A549 (cell line): ENCODE results near the gene UGT1A10. TPM values are rescaled to one million over a fixed set of nuclear protein-coding genes. Genes with fewer than 3 reads are reported as not detected.

Experiments
- ATAC-seq, 2 experiments: fragments of 200-7000 bp in 1 of 2; fragments of >200 bp in 1 of 2; cut with Nextera tagmentation in 1 of 2; cut with Tn5 transposase in 1 of 2; 3 replicates each; pipeline versions ENCODE4 v1.8.0 to v1.9.1; 2018 to 2020; ENCODE audit warnings: mild to moderate bottlenecking in 1 of 2, moderate library complexity in 1 of 2
- CTCF ChIA-PET: fragments of 300-600 bp; sonication (Branson Sonifier 250); formaldehyde crosslinking; extraction: SDS; loops from one replicate; lab custom pipeline; 2021; ENCODE audit warnings: antibody characterized with exemption, inconsistent platforms; lab: Yijun Ruan, JAX
- POLR2A ChIA-PET: fragments of 350-600 bp; formaldehyde crosslinking; extraction: SDS; loops from one replicate; lab custom pipeline; 2021; ENCODE audit warnings: antibody characterized with exemption, inconsistent platforms; lab: Yijun Ruan, JAX
- DNase-seq, 2 experiments: peaks; one replicate each; pipeline versions ENCODE4 v3.0.0 to v3.0.0-alpha.2; 2011 to 2016; ENCODE audit warnings: low read depth in 1 of 2, low spot score in 1 of 2
- FAIRE-seq: peaks from 2 replicates; lab custom pipeline; 2011; peaks lifted over from hg19 to GRCh38; lab: Jason Lieb, UNC
- H3K27ac ChIP-seq, 2 experiments: fragments of >200 bp; sonication (Bioruptor Twin); formaldehyde crosslinking; 3 replicates each; pipeline ENCODE4 v1.5.1; 2016 to 2017
- H3K4me1 ChIP-seq: fragments of >200 bp; sonication (Bioruptor Twin); formaldehyde crosslinking; 3 replicates; pipeline ENCODE4 v1.6.1; 2016
- H3K4me2 ChIP-seq: fragments of >200 bp; sonication (Bioruptor Twin); formaldehyde crosslinking; 3 replicates; pipeline ENCODE4 v1.6.1; 2016
- H3K4me3 ChIP-seq: fragments of >200 bp; sonication (Bioruptor Twin); formaldehyde crosslinking; 3 replicates; pipeline ENCODE4 v1.5.1; 2016
- H3K9me3 ChIP-seq: fragments of >200 bp; sonication (Bioruptor Twin); formaldehyde crosslinking; 3 replicates; pipeline ENCODE4 v1.6.1; 2016
- ATOH8 ChIP-seq: fragments of 250-450 bp; sonication (Bioruptor Pico); IDR thresholded peaks from 2 replicates; pipeline ENCODE4 v1.5.0; 2020; ENCODE audit warnings: low read depth, mild to moderate bottlenecking, moderate library complexity
- BCL3 ChIP-seq: fragments of >200 bp; sonication (Bioruptor Twin); formaldehyde crosslinking; IDR thresholded peaks from 3 replicates; pipeline ENCODE4 v1.6.1; 2016
- CHD2 ChIP-seq: fragments of 150-350 bp; IDR thresholded peaks from 2 replicates; pipeline ENCODE4 v1.6.1; 2014; ENCODE audit warnings: low read length; ENCODE audit not compliant: partially characterized antibody
- CTCF ChIP-seq: fragments of >200 bp; sonication (Bioruptor Twin); formaldehyde crosslinking; IDR thresholded peaks from 3 replicates; pipeline ENCODE4 v1.5.1; 2016
- E2F6 ChIP-seq: IDR thresholded peaks from 2 replicates; pipeline ENCODE4 v1.6.1; 2012; ENCODE audit warnings: low read depth, borderline replicate concordance
- EHF ChIP-seq: fragments of 250-450 bp; sonication (Bioruptor Pico); IDR thresholded peaks from 2 replicates; pipeline ENCODE4 v1.5.0; 2020; ENCODE audit warnings: mild to moderate bottlenecking
- ESRRA ChIP-seq: fragments of 150-350 bp; IDR thresholded peaks from 2 replicates; pipeline ENCODE4 v1.6.1; 2014; ENCODE audit warnings: mild to moderate bottlenecking, low read length, borderline replicate concordance
- FOSB ChIP-seq: fragments of 250-450 bp; sonication (Bioruptor Pico); IDR thresholded peaks from 2 replicates; pipeline ENCODE4 v1.5.0; 2020; ENCODE audit warnings: mild to moderate bottlenecking, moderate library complexity
- FOSL2 ChIP-seq, 2 experiments: fragments of 450-650 bp in 1 of 2; fragments of >200 bp in 1 of 2; sonication (Bioruptor Twin) in 1 of 2; formaldehyde crosslinking; IDR thresholded peaks; 2 replicates each; pipeline versions ENCODE4 v1.5.0 to v1.6.1; 2016 to 2020; ENCODE audit warnings: mild to moderate bottlenecking in 1 of 2, moderate library complexity in 1 of 2
- GATA3 ChIP-seq: IDR thresholded peaks from 2 replicates; pipeline ENCODE4 v1.6.1; 2012; ENCODE audit warnings: borderline replicate concordance
- HEYL ChIP-seq: fragments of 250-450 bp; sonication (Bioruptor Pico); IDR thresholded peaks from 2 replicates; pipeline ENCODE4 v1.8.0; 2021; ENCODE audit warnings: mild to moderate bottlenecking, moderate library complexity
- HOXB13 ChIP-seq: fragments of 250-450 bp; sonication (Bioruptor Pico); IDR thresholded peaks from 2 replicates; pipeline ENCODE4 v1.5.0; 2020; ENCODE audit warnings: low read depth, mild to moderate bottlenecking, moderate library complexity
- JUN ChIP-seq, 2 experiments: fragments of >200 bp; sonication (Bioruptor Twin); formaldehyde crosslinking; IDR thresholded peaks; 2 replicates in 1 of 2; 3 replicates in 1 of 2; pipeline ENCODE4 v1.6.1; 2016 to 2017
- MAZ ChIP-seq: fragments of 150-350 bp; IDR thresholded peaks from 2 replicates; pipeline ENCODE4 v1.6.1; 2014; ENCODE audit warnings: antibody characterized with exemption, low read depth, low read length, borderline replicate concordance
- PBX3 ChIP-seq: IDR thresholded peaks from 2 replicates; pipeline ENCODE4 v1.6.1; 2012
- RCOR1 ChIP-seq: fragments of 150-350 bp; IDR thresholded peaks from 2 replicates; pipeline ENCODE4 v1.6.1; 2014; ENCODE audit warnings: antibody characterized with exemption, low read length, low read depth
- TP53 ChIP-seq: fragments of 250-450 bp; sonication (Bioruptor Pico); IDR thresholded peaks from 2 replicates; pipeline ENCODE4 v1.5.0; 2021; ENCODE audit warnings: mild to moderate bottlenecking, moderate library complexity
- USF2 ChIP-seq: fragments of 450-650 bp; IDR thresholded peaks from 2 replicates; pipeline ENCODE4 v1.6.1; 2014; ENCODE audit warnings: antibody characterized with exemption
- polyA plus RNA-seq, 4 experiments: library from polyadenylated mRNA; depleted of rRNA in 3 of 4; stranded (reverse); fragments of >200 nt; fragmentation: RNase III in 1 of 4; extraction: RNeasy Plus Mini Kit Qiagen cat#74134 plus additional on column Dnase treatment in 1 of 4; gene quantifications; 2 replicates in 3 of 4; 3 replicates in 1 of 4; pipeline ENCODE4 v1.2.3, GENCODE V29; 2011 to 2017

The UGT1A10 gene
- polyA plus RNA-seq, 2 of the 4 experiments (the other 2 are of a cell fraction): 0.10 TPM; not detected in 1

GRCh38 chr2:233672886-233673285, 36.6 kb downstream of the UGT1A10 start (continued):
- TF ChIP-seq ATOH8: no peak
- TF ChIP-seq GATA3: no peak
- TF ChIP-seq CTCF: no peak

GRCh38 chr2:233673896-233674295, 37.6 kb downstream of the UGT1A10 start:
- H3K4me3 ChIP-seq: no peak overlapping the region
- CTCF ChIA-PET: no interaction called here

More at GRCh38 chr2:233673896-233674295, 37.6 kb downstream of the UGT1A10 start:
- POLR2A ChIA-PET: no interaction called here
- Histone ChIP-seq H3K9me3 (peaks cover 25% of the 10 kb centered on the region), H3K4me2 (no peak overlapping the region), H3K27ac (peak overlapping the region; percentile 82 to 85), H3K4me1 (peaks cover 27% of the 10 kb centered on the region)
- DNase-seq (no peak), ATAC-seq (no peak), FAIRE-seq (peak; percentile 36)
- TF ChIP-seq MAZ (no peak), PBX3 (no peak), FOSL2 (IDR thresholded peaks at IDR 0.05) (no peak), FOSL2 (CRISPR knock-in tag; IDR thresholded peaks at IDR 0.05) (no peak), ESRRA (no peak), FOSB (CRISPR knock-in tag) (no peak), USF2 (no peak), EHF (CRISPR knock-in tag) (no peak), TP53 (CRISPR knock-in tag) (no peak), CTCF (no peak), CHD2 (no peak), E2F6 (no peak), HEYL (CRISPR knock-in tag) (no peak), RCOR1 (no peak), HOXB13 (CRISPR knock-in tag) (no peak), BCL3 (no peak), JUN (IDR thresholded peaks at IDR 0.05) (no peak)
